ENCODE data around the gene BABAM2.

Gene BABAM2

DNA sequence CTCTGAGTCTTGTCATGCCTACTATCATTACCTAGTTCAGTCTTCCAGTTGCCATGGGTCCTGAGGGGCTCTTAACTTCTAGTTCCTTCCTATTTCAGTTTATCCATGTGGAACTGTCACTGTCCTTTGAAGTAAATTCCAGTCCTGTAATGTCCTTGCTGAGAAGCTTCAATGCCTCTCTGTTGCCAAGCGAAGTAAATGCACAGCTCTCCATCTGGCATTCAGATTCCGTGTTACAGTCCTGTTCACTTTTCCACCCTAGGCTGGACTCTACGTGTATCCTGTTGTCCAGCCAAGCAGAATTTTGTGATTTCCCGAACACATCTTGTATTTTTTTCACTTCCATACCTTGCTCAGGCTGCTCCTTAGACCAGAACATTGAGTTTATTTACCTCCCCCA, 245.3 kb downstream of the BABAM2 start:
- no peak overlapping the region for H3K9ac ChIP-seq (ENCODE audit: low read depth in 1 of 2, low read length in 2 of 2)
- peaks cover 21 to 24% of the 10 kb centered on the region in 2 donors for H3K4me1 ChIP-seq (ENCODE audit: control insufficient read depth in 1 of 2, insufficient read depth in 2 of 2, low read length in 2 of 2)
- H3K27ac ChIP-seq (ENCODE audit: low read depth, low read length) = no peak overlapping the region
- H3K9me3 ChIP-seq (ENCODE audit: control insufficient read depth in 1 of 2, low read length in 2 of 2) = no peaks in the 10 kb centered on the region
- no peaks in the 10 kb centered on the region for H3K27me3 ChIP-seq (ENCODE audit: control insufficient read depth in 1 of 2, insufficient read depth in 2 of 2, low read length in 2 of 2)
- no peak overlapping the region for H3K4me3 ChIP-seq (ENCODE audit: low read depth in 1 of 2, low read length in 2 of 2)
- H3K36me3 ChIP-seq (ENCODE audit: control insufficient read depth in 1 of 2, insufficient read depth in 2 of 2, low read length in 2 of 2) = no peaks in the 10 kb centered on the region

DNA sequence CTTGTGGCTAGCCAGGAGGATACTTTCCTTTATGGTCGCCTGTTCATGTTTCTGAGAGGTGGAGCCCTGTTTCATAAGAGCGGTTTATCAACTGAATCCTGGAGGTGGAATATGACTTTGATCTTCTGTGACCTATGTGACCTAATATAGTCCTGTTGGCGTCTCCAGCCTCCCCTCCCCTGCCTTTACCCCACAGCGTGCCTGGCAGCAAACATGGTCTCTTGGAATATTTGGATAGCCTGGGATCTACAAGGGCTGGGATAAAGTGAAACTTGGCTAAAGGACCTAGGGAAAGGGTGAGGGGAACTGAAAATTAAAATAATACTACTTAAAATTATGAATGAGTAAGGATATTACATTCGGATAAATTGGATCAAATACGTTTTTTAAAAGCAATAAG, 246.0 kb downstream of the BABAM2 start:
- Histone ChIP-seq H3K36me3 (ENCODE audit: control insufficient read depth in 1 of 2, insufficient read depth in 2 of 2, low read length in 2 of 2) (no peaks in the 10 kb centered on the region), H3K4me1 (ENCODE audit: control insufficient read depth in 1 of 2, insufficient read depth in 2 of 2, low read length in 2 of 2) (peaks cover 21 to 24% of the 10 kb centered on the region in 2 donors), H3K9me3 (ENCODE audit: control insufficient read depth in 1 of 2, low read length in 2 of 2) (no peaks in the 10 kb centered on the region), H3K27me3 (ENCODE audit: control insufficient read depth in 1 of 2, insufficient read depth in 2 of 2, low read length in 2 of 2) (no peaks in the 10 kb centered on the region), H3K4me3 (ENCODE audit: low read depth in 1 of 2, low read length in 2 of 2) (no peak overlapping the region), H3K27ac (ENCODE audit: low read depth, low read length) (no peak overlapping the region), H3K9ac (ENCODE audit: low read depth in 1 of 2, low read length in 2 of 2) (no peak overlapping the region)

DNA sequence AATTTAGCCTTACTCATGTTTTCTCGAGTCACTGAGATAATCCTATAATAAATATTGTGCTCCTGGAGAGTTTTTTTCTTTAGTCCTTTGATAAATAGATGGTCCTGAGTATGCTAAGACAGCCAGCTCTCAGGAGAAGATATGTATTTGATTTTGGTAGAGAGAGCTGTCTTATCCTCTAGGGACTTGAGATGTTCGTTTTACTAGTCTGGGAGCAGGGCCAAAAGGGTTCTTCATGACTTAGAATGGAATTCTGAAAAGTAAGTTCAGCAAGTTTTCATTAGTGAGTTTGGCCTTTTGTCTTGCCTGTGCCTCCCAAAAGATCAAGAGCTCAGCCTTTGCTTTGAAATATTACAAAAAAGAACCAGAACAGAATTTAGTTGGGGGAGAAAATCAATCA, 246.7 kb downstream of the BABAM2 start:
- Histone ChIP-seq H3K27me3 (ENCODE audit: control insufficient read depth in 1 of 2, insufficient read depth in 2 of 2, low read length in 2 of 2) (no peaks in the 10 kb centered on the region), H3K4me3 (ENCODE audit: low read depth in 1 of 2, low read length in 2 of 2) (no peak overlapping the region), H3K4me1 (ENCODE audit: control insufficient read depth in 1 of 2, insufficient read depth in 2 of 2, low read length in 2 of 2) (peaks cover 24% of the 10 kb centered on the region in 2 donors), H3K9me3 (ENCODE audit: control insufficient read depth in 1 of 2, low read length in 2 of 2) (no peaks in the 10 kb centered on the region), H3K27ac (ENCODE audit: low read depth, low read length) (no peak overlapping the region), H3K36me3 (ENCODE audit: control insufficient read depth in 1 of 2, insufficient read depth in 2 of 2, low read length in 2 of 2) (no peaks in the 10 kb centered on the region), H3K9ac (ENCODE audit: low read depth in 1 of 2, low read length in 2 of 2) (no peak overlapping the region)

GRCh38 chr2:28142386-28142785, 251.9 kb downstream of the BABAM2 start:
- peaks cover 0 to 6% of the 10 kb centered on the region in 2 donors for H3K4me1 ChIP-seq (ENCODE audit: control insufficient read depth in 1 of 2, insufficient read depth in 2 of 2, low read length in 2 of 2)

GRCh38 chr2:28148000-28148399, 257.5 kb downstream of the BABAM2 start:
- H3K9ac ChIP-seq (ENCODE audit: low read depth in 1 of 2, low read length in 2 of 2) = no peak overlapping the region
- no peaks in the 10 kb centered on the region for H3K4me1 ChIP-seq (ENCODE audit: control insufficient read depth in 1 of 2, insufficient read depth in 2 of 2, low read length in 2 of 2)
- no peak overlapping the region for H3K4me3 ChIP-seq (ENCODE audit: low read depth in 1 of 2, low read length in 2 of 2)
- no peak overlapping the region for H3K27ac ChIP-seq (ENCODE audit: low read depth, low read length)
- H3K27me3 ChIP-seq (ENCODE audit: control insufficient read depth in 1 of 2, insufficient read depth in 2 of 2, low read length in 2 of 2) = no peaks in the 10 kb centered on the region
- H3K36me3 ChIP-seq (ENCODE audit: control insufficient read depth in 1 of 2, insufficient read depth in 2 of 2, low read length in 2 of 2) = no peaks in the 10 kb centered on the region
- no peaks in the 10 kb centered on the region for H3K9me3 ChIP-seq (ENCODE audit: control insufficient read depth in 1 of 2, low read length in 2 of 2)

More at GRCh38 chr2:28142386-28142785, 251.9 kb downstream of the BABAM2 start:
- Histone ChIP-seq H3K27me3 (ENCODE audit: control insufficient read depth in 1 of 2, insufficient read depth in 2 of 2, low read length in 2 of 2) (no peaks in the 10 kb centered on the region), H3K36me3 (ENCODE audit: control insufficient read depth in 1 of 2, insufficient read depth in 2 of 2, low read length in 2 of 2) (no peaks in the 10 kb centered on the region), H3K27ac (ENCODE audit: low read depth, low read length) (no peak overlapping the region), H3K9ac (ENCODE audit: low read depth in 1 of 2, low read length in 2 of 2) (no peak overlapping the region), H3K4me3 (ENCODE audit: low read depth in 1 of 2, low read length in 2 of 2) (no peak overlapping the region), H3K9me3 (ENCODE audit: control insufficient read depth in 1 of 2, low read length in 2 of 2) (no peaks in the 10 kb centered on the region)

GRCh38 chr2:28148566-28148965, 258.0 kb downstream of the BABAM2 start:
- Histone ChIP-seq H3K4me3 (ENCODE audit: low read depth in 1 of 2, low read length in 2 of 2) (no peak overlapping the region), H3K27me3 (ENCODE audit: control insufficient read depth in 1 of 2, insufficient read depth in 2 of 2, low read length in 2 of 2) (no peaks in the 10 kb centered on the region), H3K27ac (ENCODE audit: low read depth, low read length) (no peak overlapping the region), H3K9me3 (ENCODE audit: control insufficient read depth in 1 of 2, low read length in 2 of 2) (no peaks in the 10 kb centered on the region), H3K4me1 (ENCODE audit: control insufficient read depth in 1 of 2, insufficient read depth in 2 of 2, low read length in 2 of 2) (peaks cover 1% of the 10 kb centered on the region in 2 donors), H3K36me3 (ENCODE audit: control insufficient read depth in 1 of 2, insufficient read depth in 2 of 2, low read length in 2 of 2) (no peaks in the 10 kb centered on the region), H3K9ac (ENCODE audit: low read depth in 1 of 2, low read length in 2 of 2) (no peak overlapping the region)

DNA sequence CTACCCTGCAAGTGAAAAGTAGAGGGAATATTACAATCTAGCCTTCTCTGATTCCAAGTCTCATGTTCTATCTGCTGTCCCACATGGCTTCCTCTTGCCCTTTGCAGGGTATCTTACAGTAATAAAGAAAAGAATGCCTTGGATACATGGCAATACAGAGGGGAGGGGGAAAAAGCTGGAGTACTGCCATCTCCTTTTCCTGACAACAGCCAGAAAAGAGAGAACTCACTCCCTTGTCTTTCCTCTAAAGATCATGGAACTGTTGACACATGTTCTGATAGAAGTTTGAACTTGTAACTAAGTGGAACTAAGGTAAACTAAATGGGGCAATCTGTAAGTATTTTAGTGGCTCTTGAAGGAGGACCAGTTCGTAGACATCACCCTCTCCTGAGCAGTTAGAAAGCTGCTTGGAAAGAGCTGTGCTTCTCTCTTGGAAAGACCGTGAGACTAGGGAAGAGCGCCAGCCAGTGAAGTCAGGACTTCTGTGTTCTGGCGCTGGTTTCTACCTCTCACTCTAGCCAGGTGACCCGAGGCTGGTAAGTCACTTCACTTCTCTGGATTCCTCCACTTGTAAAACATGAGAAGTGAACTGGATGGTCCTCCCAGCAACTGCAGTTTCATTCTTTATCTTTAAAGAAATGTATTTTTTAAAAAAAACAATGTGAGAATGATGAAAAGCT, 259.8 kb downstream of the BABAM2 start:
- no peak overlapping the region for H3K9ac ChIP-seq (ENCODE audit: low read depth in 1 of 2, low read length in 2 of 2)
- no peaks in the 10 kb centered on the region for H3K36me3 ChIP-seq (ENCODE audit: control insufficient read depth in 1 of 2, insufficient read depth in 2 of 2, low read length in 2 of 2)
- no peak overlapping the region for H3K27ac ChIP-seq (ENCODE audit: low read depth, low read length)
- H3K4me3 ChIP-seq (ENCODE audit: low read depth in 1 of 2, low read length in 2 of 2) = no peak overlapping the region
- H3K9me3 ChIP-seq (ENCODE audit: control insufficient read depth in 1 of 2, low read length in 2 of 2) = no peaks in the 10 kb centered on the region
- no peaks in the 10 kb centered on the region for H3K27me3 ChIP-seq (ENCODE audit: control insufficient read depth in 1 of 2, insufficient read depth in 2 of 2, low read length in 2 of 2)
- H3K4me1 ChIP-seq (ENCODE audit: control insufficient read depth in 1 of 2, insufficient read depth in 2 of 2, low read length in 2 of 2) = peaks cover 4 to 19% of the 10 kb centered on the region in 2 donors

GRCh38 chr2:28150994-28151393, 260.5 kb downstream of the BABAM2 start:
- Histone ChIP-seq H3K9ac (ENCODE audit: low read depth in 1 of 2, low read length in 2 of 2) (no peak overlapping the region), H3K4me3 (ENCODE audit: low read depth in 1 of 2, low read length in 2 of 2) (no peak overlapping the region), H3K27me3 (ENCODE audit: control insufficient read depth in 1 of 2, insufficient read depth in 2 of 2, low read length in 2 of 2) (no peaks in the 10 kb centered on the region), H3K9me3 (ENCODE audit: control insufficient read depth in 1 of 2, low read length in 2 of 2) (peaks cover 4 to 5% of the 10 kb centered on the region in 2 donors), H3K27ac (ENCODE audit: low read depth, low read length) (no peak overlapping the region), H3K36me3 (ENCODE audit: control insufficient read depth in 1 of 2, insufficient read depth in 2 of 2, low read length in 2 of 2) (no peaks in the 10 kb centered on the region), H3K4me1 (ENCODE audit: control insufficient read depth in 1 of 2, insufficient read depth in 2 of 2, low read length in 2 of 2) (peaks cover 4 to 19% of the 10 kb centered on the region in 2 donors)

DNA sequence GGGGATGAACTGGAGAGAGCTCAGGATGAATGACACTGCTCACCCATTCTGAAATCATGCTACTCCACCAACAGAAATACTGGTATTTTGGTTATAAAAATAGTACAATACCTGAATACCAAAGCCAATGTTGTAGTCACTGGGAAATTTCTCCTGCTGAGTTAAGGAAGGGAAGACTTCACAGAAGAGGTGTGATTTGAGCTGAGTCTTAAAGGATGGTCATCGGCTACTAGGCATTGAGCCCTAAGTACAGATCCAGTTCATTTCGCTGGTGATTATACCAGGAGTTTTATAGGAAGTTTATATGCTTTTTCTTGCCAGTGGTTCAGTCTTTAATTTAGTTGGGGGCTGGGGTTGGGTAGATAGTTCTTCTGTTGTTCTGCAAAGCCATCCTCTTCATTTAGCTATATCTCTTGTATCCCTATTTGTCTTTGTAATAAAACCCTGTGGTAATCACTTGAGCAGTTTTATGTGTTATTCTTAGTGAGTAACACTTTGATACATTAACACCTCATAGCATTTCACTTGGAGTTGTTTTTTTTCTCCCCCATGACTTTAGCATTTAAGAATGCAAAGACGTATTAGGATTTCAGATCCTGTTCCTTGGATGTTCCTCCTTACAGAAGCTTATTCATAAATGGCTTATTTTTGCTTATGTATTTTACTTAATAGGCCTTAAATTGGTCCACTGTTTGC, 262.2 kb downstream of the BABAM2 start:
- Histone ChIP-seq H3K9ac (ENCODE audit: low read depth in 1 of 2, low read length in 2 of 2) (no peak overlapping the region), H3K27me3 (ENCODE audit: control insufficient read depth in 1 of 2, insufficient read depth in 2 of 2, low read length in 2 of 2) (no peaks in the 10 kb centered on the region), H3K36me3 (ENCODE audit: control insufficient read depth in 1 of 2, insufficient read depth in 2 of 2, low read length in 2 of 2) (no peaks in the 10 kb centered on the region), H3K27ac (ENCODE audit: low read depth, low read length) (no peak overlapping the region), H3K9me3 (ENCODE audit: control insufficient read depth in 1 of 2, low read length in 2 of 2) (peaks cover 4 to 6% of the 10 kb centered on the region in 2 donors), H3K4me3 (ENCODE audit: low read depth in 1 of 2, low read length in 2 of 2) (no peak overlapping the region), H3K4me1 (ENCODE audit: control insufficient read depth in 1 of 2, insufficient read depth in 2 of 2, low read length in 2 of 2) (peaks cover 4 to 19% of the 10 kb centered on the region in 2 donors)

DNA sequence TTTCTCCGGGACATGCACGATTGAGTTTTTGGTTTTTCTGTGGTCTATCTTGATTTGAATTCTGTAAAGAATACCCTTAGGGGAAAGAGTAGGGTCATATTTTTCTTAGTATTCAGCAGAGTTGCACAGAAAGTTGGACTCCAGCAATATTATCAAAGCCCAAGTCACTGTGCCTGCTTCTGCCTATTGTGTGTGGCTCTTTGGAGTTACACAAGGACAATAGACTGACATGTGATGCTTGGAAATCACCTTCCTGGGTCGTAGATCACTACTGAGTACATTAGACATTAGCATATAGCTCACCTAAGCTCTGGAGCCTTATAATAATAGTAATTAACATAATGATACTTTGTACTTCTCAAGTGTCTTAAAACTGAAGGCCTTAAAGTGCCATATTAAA, 263.3 kb downstream of the BABAM2 start:
- Histone ChIP-seq H3K4me3 (ENCODE audit: low read depth in 1 of 2, low read length in 2 of 2) (no peak overlapping the region), H3K27me3 (ENCODE audit: control insufficient read depth in 1 of 2, insufficient read depth in 2 of 2, low read length in 2 of 2) (no peaks in the 10 kb centered on the region), H3K27ac (ENCODE audit: low read depth, low read length) (no peak overlapping the region), H3K36me3 (ENCODE audit: control insufficient read depth in 1 of 2, insufficient read depth in 2 of 2, low read length in 2 of 2) (no peaks in the 10 kb centered on the region), H3K9me3 (ENCODE audit: control insufficient read depth in 1 of 2, low read length in 2 of 2) (peaks cover 4 to 6% of the 10 kb centered on the region in 2 donors), H3K9ac (ENCODE audit: low read depth in 1 of 2, low read length in 2 of 2) (no peak overlapping the region), H3K4me1 (ENCODE audit: control insufficient read depth in 1 of 2, insufficient read depth in 2 of 2, low read length in 2 of 2) (peaks cover 4 to 19% of the 10 kb centered on the region in 2 donors)
